Stomach (tissue), 9 donors: ENCODE data around the gene RER1. TPM values are rescaled to one million over a fixed set of nuclear protein-coding genes. Genes with fewer than 3 reads are reported as not detected.

ENCODE experiments used
- DNase-seq, 2 donors: peaks; one replicate each; pipeline versions ENCODE4 v3.0.0 to v3.0.0-alpha.2; 2013 to 2019
- H3K27ac ChIP-seq, 5 donors: fragments of 200-600 bp in 4 of 5; sonication (generic) in 4 of 5; one replicate each; pipeline ENCODE4 v1.5.1; 2013 to 2019; ENCODE audit warnings: mild to moderate bottlenecking in 1 of 5, moderate library complexity in 1 of 5
- H3K27me3 ChIP-seq, 3 donors: fragments of 200-600 bp; sonication (generic); one replicate each; pipeline ENCODE4 v1.5.1; 2017 to 2019; ENCODE audit warnings: mixed run types in 1 of 3
- H3K36me3 ChIP-seq, 4 donors: fragments of 200-600 bp; sonication (generic); 1 replicate in 3 of 4; 2 replicates in 1 of 4; pipeline ENCODE4 v1.5.1; 2016 to 2019
- H3K4me1 ChIP-seq, 4 donors: fragments of 200-600 bp; sonication (generic); one replicate each; pipeline ENCODE4 v1.5.1; 2016 to 2019
- H3K4me3 ChIP-seq, 4 donors: fragments of 200-600 bp; sonication (generic) in 3 of 4; one replicate each; pipeline ENCODE4 v1.5.1; 2016 to 2019; ENCODE audit warnings: mild to moderate bottlenecking in 1 of 4
- H3K9me3 ChIP-seq, 4 donors: fragments of 200-600 bp; sonication (generic); one replicate each; pipeline ENCODE4 v1.5.1; 2016 to 2019
- EP300 ChIP-seq: sonication (generic); formaldehyde crosslinking; IDR thresholded peaks from one replicate; pipeline ENCODE4 v1.6.1; 2017; ENCODE audit warnings: antibody characterized with exemption
- POLR2A ChIP-seq, 4 donors: fragments of 450-650 bp; IDR thresholded peaks; one replicate each; pipeline ENCODE4 v1.6.1; 2016; ENCODE audit warnings: antibody characterized with exemption in 4 of 4, control low read depth in 2 of 4, mild to moderate bottlenecking in 1 of 4, moderate library complexity in 1 of 4
- POLR2AphosphoS5 ChIP-seq, 3 donors: sonication (generic); formaldehyde crosslinking; IDR thresholded peaks; one replicate each; pipeline ENCODE4 v1.6.1; 2016; ENCODE audit warnings: antibody characterized with exemption in 3 of 3
- WGBS, 5 donors: extraction: QIAGEN DNeasy Blood & Tissue Kit in 3 of 5; methylation state at CpG; one replicate each; pipeline versions ENCODE4 v1.1.5 to v1.1.7; 2013 to 2018; 5-methylcytosine and 5-hydroxymethylcytosine counted together
- intact Hi-C: fragments of 100-400 bp; cut with DNase I; formaldehyde crosslinking; loops from one replicate; pipeline ENCODE4 v1.15.1; 2023; ENCODE audit warnings: low total_unique reads
- polyA plus RNA-seq, 3 donors: library from polyadenylated mRNA; stranded (reverse); fragments of 200-250 nt; gene quantifications; one replicate each; pipeline ENCODE4 v1.2.3, GENCODE V29; 2013
- total RNA-seq, 5 donors: library from RNA; depleted of rRNA; stranded (reverse); fragments of >200 nt; gene quantifications; one replicate each; pipeline versions ENCODE4 v1.1.0 to v1.2.3, GENCODE V29; 2014 to 2016
- TF ChIP-seq, protein P1 (sequence below), 7 experiments: fragments of 450-650 bp in 4 of 7; fragments of 200-600 bp in 3 of 7; sonication (generic) in 3 of 7; IDR thresholded peaks; one replicate each; pipeline ENCODE4 v1.5.1; 2016 to 2019; ENCODE audit warnings: antibody characterized with exemption in 7 of 7, control low read depth in 2 of 7, mild to moderate bottlenecking in 1 of 7
- donor health status: healthy with polysubstance abuse.
- donor health status: Bipolar disorder and iron deficiency.
- donor health status: healthy.

Gene RER1
- total and polyA plus RNA-seq, 8 donors, result 38.2 to 73.6 (median 66.7) TPM

- no peak for DNase-seq
Observed at GRCh38 chr1:2347409-2347785, 44.2 kb upstream of the RER1 start.

GRCh38 chr1:2347896-2348295 is 43.7 kb upstream of the RER1 start:
- intact Hi-C loops, result no loop called here
- DNase-seq, result no peak
- WGBS, 5 donors, result 79 to 86% (median 86%) methylated on average over 17 to 23 of the region's 23 CpGs

More at GRCh38 chr1:2347409-2347785, 44.2 kb upstream of the RER1 start:
- Histone ChIP-seq H3K36me3 (no peaks in the 10 kb centered on the region), H3K4me1 (peaks cover 0 to under 1% (median under 1%) of the 10 kb centered on the region in 4 donors), H3K27ac (no peak overlapping the region), H3K27me3 (no peaks in the 10 kb centered on the region), H3K9me3 (no peaks in the 10 kb centered on the region), H3K4me3 (no peak overlapping the region)
- no peak for TF ChIP-seq POLR2AphosphoS5 (IDR thresholded peaks at IDR 0.05)
- TF ChIP-seq, protein P1, sequence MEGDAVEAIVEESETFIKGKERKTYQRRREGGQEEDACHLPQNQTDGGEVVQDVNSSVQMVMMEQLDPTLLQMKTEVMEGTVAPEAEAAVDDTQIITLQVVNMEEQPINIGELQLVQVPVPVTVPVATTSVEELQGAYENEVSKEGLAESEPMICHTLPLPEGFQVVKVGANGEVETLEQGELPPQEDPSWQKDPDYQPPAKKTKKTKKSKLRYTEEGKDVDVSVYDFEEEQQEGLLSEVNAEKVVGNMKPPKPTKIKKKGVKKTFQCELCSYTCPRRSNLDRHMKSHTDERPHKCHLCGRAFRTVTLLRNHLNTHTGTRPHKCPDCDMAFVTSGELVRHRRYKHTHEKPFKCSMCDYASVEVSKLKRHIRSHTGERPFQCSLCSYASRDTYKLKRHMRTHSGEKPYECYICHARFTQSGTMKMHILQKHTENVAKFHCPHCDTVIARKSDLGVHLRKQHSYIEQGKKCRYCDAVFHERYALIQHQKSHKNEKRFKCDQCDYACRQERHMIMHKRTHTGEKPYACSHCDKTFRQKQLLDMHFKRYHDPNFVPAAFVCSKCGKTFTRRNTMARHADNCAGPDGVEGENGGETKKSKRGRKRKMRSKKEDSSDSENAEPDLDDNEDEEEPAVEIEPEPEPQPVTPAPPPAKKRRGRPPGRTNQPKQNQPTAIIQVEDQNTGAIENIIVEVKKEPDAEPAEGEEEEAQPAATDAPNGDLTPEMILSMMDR (IDR thresholded peaks at IDR 0.05), result no peak
- TF ChIP-seq POLR2A (IDR thresholded peaks at IDR 0.05), result no peak
- TF ChIP-seq EP300, result no peak
- 74 to 93% (median 89%) methylated on average over 12 to 13 of the region's 13 CpGs; no CpG with 5 or more reads in 1 of the 5 donors for WGBS, 5 donors
- intact Hi-C loops, result no loop called here

GRCh38 chr1:2348346-2349325 is 43.0 kb upstream of the RER1 start:
- H3K9me3 ChIP-seq, result no peaks in the 10 kb centered on the region
- H3K4me1 ChIP-seq, result peaks cover 10 to 13% (median 13%) of the 10 kb centered on the region in 4 donors
- no peaks in the 10 kb centered on the region for H3K36me3 ChIP-seq
- intact Hi-C loops, result no loop called here
- 86 to 96% (median 92%) methylated on average over 41 to 59 of the region's 59 CpGs for WGBS, 5 donors
- no peak for TF ChIP-seq EP300
- no peak for TF ChIP-seq POLR2AphosphoS5 (IDR thresholded peaks at IDR 0.05)
- TF ChIP-seq, protein P1 (IDR thresholded peaks at IDR 0.05), result no peak
- no peak for DNase-seq
- H3K27ac ChIP-seq, result no peak overlapping the region
- H3K4me3 ChIP-seq, result no peak overlapping the region
- H3K27me3 ChIP-seq, result no peaks in the 10 kb centered on the region

More at GRCh38 chr1:2347896-2348295, 43.7 kb upstream of the RER1 start:
- Histone ChIP-seq H3K36me3 (no peaks in the 10 kb centered on the region), H3K4me3 (no peak overlapping the region), H3K27ac (no peak overlapping the region), H3K27me3 (no peaks in the 10 kb centered on the region), H3K4me1 (peaks cover 2 to 6% (median 5%) of the 10 kb centered on the region in 4 donors), H3K9me3 (no peaks in the 10 kb centered on the region)
- TF ChIP-seq, protein P1 (IDR thresholded peaks at IDR 0.05), result no peak
- TF ChIP-seq EP300, result no peak
- TF ChIP-seq POLR2A (IDR thresholded peaks at IDR 0.05), result no peak
- TF ChIP-seq POLR2AphosphoS5 (IDR thresholded peaks at IDR 0.05), result no peak

DNA sequence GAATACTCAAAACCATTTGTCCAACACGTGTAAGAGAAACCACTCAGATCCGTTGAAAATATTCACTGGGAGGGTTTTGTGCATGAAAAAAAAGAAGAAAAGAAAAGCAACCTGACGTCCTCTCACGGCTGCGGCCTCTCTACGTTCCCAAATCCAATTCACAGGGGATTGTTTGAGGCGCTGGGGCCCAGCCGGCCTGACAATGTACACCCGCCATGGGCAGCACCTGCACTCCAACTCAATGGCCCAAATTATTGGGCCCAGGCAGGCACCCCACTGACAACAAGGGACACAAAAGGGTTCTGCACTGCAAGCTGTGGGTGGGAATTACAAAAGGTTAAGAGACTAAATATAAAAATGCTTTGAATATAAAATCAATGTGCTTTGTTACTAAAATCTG is 41.8 kb upstream of the RER1 start:
- Histone ChIP-seq H3K9me3 (no peaks in the 10 kb centered on the region), H3K4me1 (peaks cover 10 to 18% (median 14%) of the 10 kb centered on the region in 4 donors), H3K36me3 (no peaks in the 10 kb centered on the region), H3K27me3 (no peaks in the 10 kb centered on the region), H3K27ac (no peak overlapping the region), H3K4me3 (no peak overlapping the region)
- TF ChIP-seq POLR2AphosphoS5 (IDR thresholded peaks at IDR 0.05) (no peak), POLR2A (IDR thresholded peaks at IDR 0.05) (no peak), EP300 (no peak)
- TF ChIP-seq, protein P1 (IDR thresholded peaks at IDR 0.05), result no peak
- 83 to 87% (median 86%) methylated on average over 9 of the region's 9 CpGs for WGBS, 5 donors
- no peak for DNase-seq
- intact Hi-C loops, result no loop called here
